Caco-2 (cell line): Measurements from ENCODE around the gene PWP2. TPM values are rescaled to one million over a fixed set of nuclear protein-coding genes. Genes with fewer than 3 reads are reported as not detected.
A peak's percentile ranks its signal among the peaks of the same experiment; 100 is the strongest.
"Not testable (repeated sequence)": the region's sequence is repeated elsewhere in the genome, so short reads cannot be mapped to it uniquely, and the experiment has no call there.

Experiments used
- BruUV-seq: library from RNA; stranded (reverse); fragments of 400-500 nt; replicated peaks from 2 replicates; lab custom pipeline; 2021; lab: Mats Ljungman, UMichigan
- CTCF ChIA-PET: fragments of 300-600 bp; sonication (Branson Sonifier 250); formaldehyde crosslinking; loops from one replicate; lab custom pipeline; 2022; ENCODE audit warnings: antibody characterized with exemption; lab: Charles Lee
- POLR2A ChIA-PET: fragments of 300-600 bp; sonication (Branson Sonifier 250); formaldehyde crosslinking; loops from one replicate; lab custom pipeline; 2022; ENCODE audit warnings: antibody characterized with exemption; lab: Charles Lee
- DNase-seq, 2 experiments: peaks; one replicate each; pipeline versions ENCODE4 v3.0.0 to v3.0.0-alpha.2; 2020 to 2022
- H3K27me3 ChIP-seq: replicated peaks from 2 replicates; pipeline ENCODE4 v1.6.0; 2011; ENCODE audit warnings: low read length; ENCODE audit not compliant: control insufficient read depth, insufficient read depth
- H3K36me3 ChIP-seq: 2 replicates; pipeline ENCODE4 v1.5.1; 2011; ENCODE audit warnings: low read length; ENCODE audit not compliant: control insufficient read depth, insufficient read depth
- H3K4me1 ChIP-seq: fragments of 250-450 bp; sonication (Bioruptor Pico); 2 replicates; pipeline ENCODE4 v1.5.1; 2020; ENCODE audit warnings: mild to moderate bottlenecking
- H3K4me3 ChIP-seq: 2 replicates; pipeline ENCODE4 v1.5.1; 2011; ENCODE audit warnings: low read depth, mild to moderate bottlenecking, control low read depth, low read length
- H3K9me3 ChIP-seq: fragments of 250-450 bp; sonication (Bioruptor Pico); 2 replicates; pipeline ENCODE4 v1.5.1; 2020; ENCODE audit warnings: mild to moderate bottlenecking, moderate library complexity
- H3K27ac Mint-ChIP-seq: one replicate; pipeline ENCODE4 v1.8.0; 2022; ENCODE audit warnings: mixed read lengths; ENCODE audit not compliant: unreplicated experiment
- H3K27me3 Mint-ChIP-seq: one replicate; pipeline ENCODE4 v1.8.0; 2022; ENCODE audit warnings: mixed read lengths; ENCODE audit not compliant: insufficient read depth, unreplicated experiment
- H3K36me3 Mint-ChIP-seq: one replicate; pipeline ENCODE4 v1.8.0; 2022; ENCODE audit warnings: mild to moderate bottlenecking, mixed read lengths; ENCODE audit not compliant: insufficient read depth, unreplicated experiment
- H3K4me1 Mint-ChIP-seq: one replicate; pipeline ENCODE4 v1.8.0; 2022; ENCODE audit warnings: low read depth, mixed read lengths; ENCODE audit not compliant: unreplicated experiment
- H3K4me3 Mint-ChIP-seq: one replicate; pipeline ENCODE4 v1.8.0; 2022; ENCODE audit warnings: mild to moderate bottlenecking, moderate library complexity, mixed read lengths; ENCODE audit not compliant: unreplicated experiment
- H3K9me3 Mint-ChIP-seq: one replicate; pipeline ENCODE4 v1.8.0; 2022; ENCODE audit warnings: mixed read lengths; ENCODE audit not compliant: unreplicated experiment
- intact Hi-C: fragments of 100-400 bp; cut with micrococcal nuclease; formaldehyde crosslinking; loops from one replicate; pipeline ENCODE4 v1.10.0; 2022; ENCODE audit not compliant: unreplicated experiment
- total RNA-seq: library from RNA; stranded (reverse); gene quantifications from 2 replicates; pipeline ENCODE4 v1.2.3, GENCODE V29; 2022

PWP2 gene
- total RNA-seq, 1 experiment from 2014 or later, result 30.6 TPM

GRCh38 chr21:44165933-44166332 lies 58.7 kb downstream of the PWP2 start:
- H3K36me3 Mint-ChIP-seq, H3K4me3 Mint-ChIP-seq, intact Hi-C loops, H3K9me3 ChIP-seq, BruUV-seq, H3K9me3 Mint-ChIP-seq, CTCF ChIA-PET, H3K27ac Mint-ChIP-seq, H3K4me3 ChIP-seq, H3K27me3 ChIP-seq, POLR2A ChIA-PET, H3K4me1 ChIP-seq, H3K27me3 Mint-ChIP-seq, H3K36me3 ChIP-seq, DNase-seq, H3K4me1 Mint-ChIP-seq: not testable (repeated sequence)

DNA sequence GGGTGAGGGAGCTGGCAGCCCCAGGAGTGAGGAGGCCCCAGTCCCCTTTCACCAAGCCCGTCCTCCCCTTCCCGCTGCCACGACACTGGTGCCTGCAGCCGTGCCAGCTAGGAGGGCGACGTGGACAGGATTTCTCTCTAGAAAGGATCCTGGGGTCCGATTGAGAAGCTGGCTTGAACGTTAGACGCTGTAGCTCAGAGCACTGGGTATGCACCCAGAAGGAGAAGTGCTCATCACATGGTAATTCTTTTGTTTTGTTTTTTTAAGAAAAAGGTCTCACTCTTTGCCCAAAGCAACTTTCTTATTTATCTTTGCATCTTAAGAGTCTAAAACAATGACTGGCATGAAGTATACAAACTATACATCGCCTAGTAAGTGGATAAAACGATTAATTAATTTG lies 60.3 kb downstream of the PWP2 start:
- CTCF ChIA-PET, H3K27me3 Mint-ChIP-seq, H3K9me3 ChIP-seq, H3K4me1 ChIP-seq, H3K4me1 Mint-ChIP-seq, H3K27me3 ChIP-seq, H3K4me3 ChIP-seq, BruUV-seq, H3K36me3 ChIP-seq, intact Hi-C loops, DNase-seq, H3K36me3 Mint-ChIP-seq, POLR2A ChIA-PET, H3K4me3 Mint-ChIP-seq, H3K27ac Mint-ChIP-seq, H3K9me3 Mint-ChIP-seq: not testable (repeated sequence)

DNA sequence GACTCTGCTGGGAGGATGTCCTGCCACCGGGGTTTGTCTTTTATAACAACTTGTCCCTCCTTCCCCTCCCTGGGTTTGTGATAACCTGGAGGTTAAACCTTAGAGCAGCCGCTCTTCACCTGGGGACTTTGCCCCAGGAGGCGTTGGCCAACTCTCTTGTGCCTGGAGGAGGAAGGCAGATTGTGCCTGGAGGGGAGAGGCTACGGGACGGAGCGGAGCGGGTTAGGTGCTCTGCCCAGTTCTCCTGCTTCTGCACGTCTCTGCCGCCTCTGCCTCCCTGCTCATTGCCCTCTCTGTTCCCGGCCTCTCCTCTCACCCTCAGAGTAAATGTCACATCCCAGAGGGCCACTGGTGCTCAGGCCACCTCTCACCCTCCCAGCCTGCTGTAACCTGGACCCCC lies 63.1 kb downstream of the PWP2 start:
- H3K4me1 ChIP-seq, H3K27me3 Mint-ChIP-seq, H3K4me3 ChIP-seq, DNase-seq, H3K27me3 ChIP-seq, BruUV-seq, H3K4me3 Mint-ChIP-seq, intact Hi-C loops, H3K27ac Mint-ChIP-seq, H3K36me3 ChIP-seq, H3K9me3 Mint-ChIP-seq, H3K9me3 ChIP-seq, POLR2A ChIA-PET, CTCF ChIA-PET, H3K4me1 Mint-ChIP-seq, H3K36me3 Mint-ChIP-seq: not testable (repeated sequence)

- intact Hi-C loops, H3K9me3 Mint-ChIP-seq, H3K4me3 ChIP-seq, H3K4me3 Mint-ChIP-seq, H3K27me3 Mint-ChIP-seq, H3K4me1 ChIP-seq, H3K4me1 Mint-ChIP-seq, H3K27me3 ChIP-seq, H3K27ac Mint-ChIP-seq, H3K36me3 Mint-ChIP-seq, H3K36me3 ChIP-seq, POLR2A ChIA-PET, BruUV-seq, CTCF ChIA-PET, H3K9me3 ChIP-seq: not testable (repeated sequence)
- peak in 1 of 2 experiments; percentile 21 for DNase-seq
These were observed 63.7 kb downstream of the PWP2 start for GRCh38 chr21:44170863-44171262.

- DNase-seq, H3K27ac Mint-ChIP-seq, H3K4me1 Mint-ChIP-seq, H3K27me3 Mint-ChIP-seq, POLR2A ChIA-PET, H3K4me1 ChIP-seq, H3K4me3 ChIP-seq, CTCF ChIA-PET, BruUV-seq, H3K9me3 Mint-ChIP-seq, H3K27me3 ChIP-seq, H3K9me3 ChIP-seq, H3K36me3 Mint-ChIP-seq, intact Hi-C loops, H3K4me3 Mint-ChIP-seq, H3K36me3 ChIP-seq: not testable (repeated sequence)
These were observed 64.9 kb downstream of the PWP2 start for GRCh38 chr21:44171962-44172572.

GRCh38 chr21:44172741-44173140 lies 65.5 kb downstream of the PWP2 start:
- H3K9me3 ChIP-seq, H3K4me1 Mint-ChIP-seq, H3K27ac Mint-ChIP-seq, H3K27me3 ChIP-seq, DNase-seq, H3K36me3 ChIP-seq, H3K36me3 Mint-ChIP-seq, H3K4me1 ChIP-seq, intact Hi-C loops, H3K4me3 ChIP-seq, H3K4me3 Mint-ChIP-seq, CTCF ChIA-PET, H3K9me3 Mint-ChIP-seq, H3K27me3 Mint-ChIP-seq, POLR2A ChIA-PET, BruUV-seq: not testable (repeated sequence)

- H3K9me3 Mint-ChIP-seq, H3K4me3 ChIP-seq, H3K4me1 ChIP-seq, H3K4me3 Mint-ChIP-seq, BruUV-seq, H3K36me3 ChIP-seq, CTCF ChIA-PET, H3K4me1 Mint-ChIP-seq, POLR2A ChIA-PET, H3K36me3 Mint-ChIP-seq, intact Hi-C loops, H3K27me3 Mint-ChIP-seq, DNase-seq, H3K27ac Mint-ChIP-seq, H3K9me3 ChIP-seq, H3K27me3 ChIP-seq: not testable (repeated sequence)
These were observed 68.0 kb downstream of the PWP2 start for GRCh38 chr21:44175189-44175588.
